Osteoblast (primary cell): ENCODE data around the gene FSTL4. TPM values are rescaled to one million over a fixed set of nuclear protein-coding genes. Genes with fewer than 3 reads are reported as not detected.

ENCODE experiments used
- DNase-seq: peaks from one replicate; pipeline ENCODE4 v3.0.0; 2011; ENCODE audit warnings: low spot score, mixed read lengths; ENCODE audit not compliant: insufficient read length; ENCODE audit errors: missing footprints
- H2AFZ ChIP-seq: 2 replicates; pipeline ENCODE4 v1.6.0; 2011; ENCODE audit warnings: mild to moderate bottlenecking, low read length
- H3K27ac ChIP-seq: 2 replicates; pipeline ENCODE4 v1.5.1; 2011; ENCODE audit warnings: mild to moderate bottlenecking, low read depth, low read length, moderate library complexity
- H3K27me3 ChIP-seq: 2 replicates; pipeline ENCODE4 v1.6.0; 2012; ENCODE audit warnings: mild to moderate bottlenecking, control low read depth, inconsistent platforms, low read length, moderate library complexity; ENCODE audit not compliant: insufficient read depth
- H3K36me3 ChIP-seq: 2 replicates; pipeline ENCODE4 v1.5.1; 2011; ENCODE audit warnings: mild to moderate bottlenecking, low read length, control low read depth, moderate library complexity; ENCODE audit not compliant: insufficient read depth
- H3K4me1 ChIP-seq: 2 replicates; pipeline ENCODE4 v1.5.1; 2011; ENCODE audit warnings: mild to moderate bottlenecking, low read length, control low read depth, moderate library complexity; ENCODE audit not compliant: insufficient read depth
- H3K4me2 ChIP-seq: 2 replicates; pipeline ENCODE4 v1.6.0; 2011; ENCODE audit warnings: mild to moderate bottlenecking, low read length; ENCODE audit not compliant: insufficient read depth
- H3K4me3 ChIP-seq: fragments of 200-600 bp; sonication (generic); 3 replicates; pipeline ENCODE4 v1.5.1; 2012; ENCODE audit warnings: mild to moderate bottlenecking, low read length, inconsistent platforms; ENCODE audit not compliant: insufficient read depth
- H3K79me2 ChIP-seq: 2 replicates; pipeline ENCODE4 v1.6.0; 2012; ENCODE audit warnings: mild to moderate bottlenecking, low read length, control low read depth, inconsistent platforms; ENCODE audit not compliant: insufficient read depth
- H3K9me3 ChIP-seq: 2 replicates; pipeline ENCODE4 v1.5.1; 2011; ENCODE audit warnings: low read depth, low read length, control low read depth
- H4K20me1 ChIP-seq: 2 replicates; pipeline ENCODE4 v1.6.0; 2012; ENCODE audit warnings: mild to moderate bottlenecking, low read length, control low read depth; ENCODE audit not compliant: insufficient read depth
- CTCF ChIP-seq: IDR thresholded peaks from 2 replicates; pipeline ENCODE4 v1.5.1; 2011; ENCODE audit warnings: mild to moderate bottlenecking, low read depth, low read length, moderate library complexity; ENCODE audit errors: extremely low read depth
- total RNA-seq: library from RNA; depleted of rRNA; stranded (reverse); fragments of >200 nt; gene quantifications from 2 replicates; pipeline ENCODE4 v1.2.3, GENCODE V29; 2012

FSTL4 gene
- total RNA-seq, 1 donor: not detected

GRCh38 chr5:133480366-133480765, 132.0 kb downstream of the FSTL4 start:
- H3K4me1 ChIP-seq: no peaks in the 10 kb centered on the region
- H3K4me3 ChIP-seq: no peak overlapping the region
- no peaks in the 10 kb centered on the region for H4K20me1 ChIP-seq
- H3K4me2 ChIP-seq: no peak overlapping the region
- no peak overlapping the region for H2AFZ ChIP-seq
- H3K79me2 ChIP-seq: no peaks in the 10 kb centered on the region
- H3K9me3 ChIP-seq: no peaks in the 10 kb centered on the region
- no peak overlapping the region for H3K27ac ChIP-seq
- H3K27me3 ChIP-seq: peaks cover 3% of the 10 kb centered on the region
- TF ChIP-seq CTCF: no peak
- DNase-seq: no peak
- no peaks in the 10 kb centered on the region for H3K36me3 ChIP-seq

GRCh38 chr5:133478199-133478985, 133.9 kb downstream of the FSTL4 start:
- Histone ChIP-seq H3K4me1 (no peaks in the 10 kb centered on the region), H3K9me3 (no peaks in the 10 kb centered on the region), H3K79me2 (no peaks in the 10 kb centered on the region), H2AFZ (no peak overlapping the region), H4K20me1 (no peaks in the 10 kb centered on the region), H3K4me3 (no peak overlapping the region), H3K4me2 (no peak overlapping the region), H3K27ac (no peak overlapping the region), H3K27me3 (peaks cover 3% of the 10 kb centered on the region), H3K36me3 (no peaks in the 10 kb centered on the region)
- TF ChIP-seq CTCF: no peak
- DNase-seq: no peak

- Histone ChIP-seq H3K36me3 (no peaks in the 10 kb centered on the region), H3K27me3 (peaks cover 8% of the 10 kb centered on the region), H3K4me2 (no peak overlapping the region), H3K79me2 (no peaks in the 10 kb centered on the region), H3K27ac (no peak overlapping the region), H3K4me3 (no peak overlapping the region), H4K20me1 (no peaks in the 10 kb centered on the region), H3K4me1 (no peaks in the 10 kb centered on the region), H3K9me3 (no peaks in the 10 kb centered on the region), H2AFZ (no peak overlapping the region)
- no peak for TF ChIP-seq CTCF
- no peak for DNase-seq
Measured at GRCh38 chr5:133475986-133476385, 136.4 kb downstream of the FSTL4 start.

- no peaks in the 10 kb centered on the region for H3K79me2 ChIP-seq
- DNase-seq: no peak
- no peak overlapping the region for H3K4me3 ChIP-seq
- H3K36me3 ChIP-seq: no peaks in the 10 kb centered on the region
- H3K9me3 ChIP-seq: no peaks in the 10 kb centered on the region
- no peaks in the 10 kb centered on the region for H4K20me1 ChIP-seq
- no peaks in the 10 kb centered on the region for H3K4me1 ChIP-seq
- no peak overlapping the region for H2AFZ ChIP-seq
- no peak for TF ChIP-seq CTCF
- H3K27ac ChIP-seq: no peak overlapping the region
- H3K4me2 ChIP-seq: no peak overlapping the region
- H3K27me3 ChIP-seq: peaks cover 8% of the 10 kb centered on the region
Measured at GRCh38 chr5:133474851-133475590, 137.3 kb downstream of the FSTL4 start.
